Measurements from ENCODE around the gene EDEM2.
"Not testable (repeated sequence)": the region's sequence is repeated elsewhere in the genome, so short reads cannot be mapped to it uniquely, and the experiment has no call there.

The EDEM2 gene

GRCh38 chr20:35176132-35176531 is 29.0 kb upstream of the EDEM2 start:
- H3K36me3 Mint-ChIP-seq (ENCODE audit: low read depth): peaks cover 6% of the 10 kb centered on the region
- H3K27ac Mint-ChIP-seq: no peak overlapping the region
- peaks cover 18% of the 10 kb centered on the region for H3K4me1 Mint-ChIP-seq (ENCODE audit: low read depth)
- intact Hi-C loops (cut with micrococcal nuclease): no loop called here
- H3K27me3 Mint-ChIP-seq: peaks cover 8% of the 10 kb centered on the region
- H3K9me3 Mint-ChIP-seq: no peaks in the 10 kb centered on the region
- H3K4me3 Mint-ChIP-seq: no peak overlapping the region

- peaks cover 6% of the 10 kb centered on the region for H3K36me3 Mint-ChIP-seq (ENCODE audit: low read depth)
- H3K27me3 Mint-ChIP-seq: peaks cover 8% of the 10 kb centered on the region
- H3K4me3 Mint-ChIP-seq: no peak overlapping the region
- no peaks in the 10 kb centered on the region for H3K9me3 Mint-ChIP-seq
- peaks cover 18% of the 10 kb centered on the region for H3K4me1 Mint-ChIP-seq (ENCODE audit: low read depth)
- no peak overlapping the region for H3K27ac Mint-ChIP-seq
- intact Hi-C loops (cut with micrococcal nuclease): no loop called here
These were observed 27.5 kb upstream of the EDEM2 start for GRCh38 chr20:35174458-35175216.

- peaks cover 18% of the 10 kb centered on the region for H3K4me1 Mint-ChIP-seq (ENCODE audit: low read depth)
- H3K27ac Mint-ChIP-seq: no peak overlapping the region
These were observed 26.5 kb upstream of the EDEM2 start for GRCh38 chr20:35173576-35174192.

GRCh38 chr20:35172434-35172806 is 25.3 kb upstream of the EDEM2 start:
- intact Hi-C loops (cut with micrococcal nuclease): no loop called here
- H3K4me3 Mint-ChIP-seq: peak overlapping the region; percentile 63
- H3K36me3 Mint-ChIP-seq (ENCODE audit: low read depth): peaks cover 6% of the 10 kb centered on the region
- no peaks in the 10 kb centered on the region for H3K9me3 Mint-ChIP-seq
- H3K4me1 Mint-ChIP-seq (ENCODE audit: low read depth): peaks cover 18% of the 10 kb centered on the region
- peaks cover 8% of the 10 kb centered on the region for H3K27me3 Mint-ChIP-seq
- H3K27ac Mint-ChIP-seq: peak overlapping the region; percentile 29

More at GRCh38 chr20:35173576-35174192, 26.5 kb upstream of the EDEM2 start:
- H3K9me3 Mint-ChIP-seq: no peaks in the 10 kb centered on the region
- H3K27me3 Mint-ChIP-seq: peaks cover 8% of the 10 kb centered on the region
- intact Hi-C loops (cut with micrococcal nuclease): no loop called here
- H3K36me3 Mint-ChIP-seq (ENCODE audit: low read depth): peaks cover 6% of the 10 kb centered on the region
- no peak overlapping the region for H3K4me3 Mint-ChIP-seq

GRCh38 chr20:35171753-35172433 is 24.8 kb upstream of the EDEM2 start, which contains the start of gene PROCR:
Gene PROCR (plus strand): TSS chr20:35172072. CDS start chr20:35172155, 83 bp downstream.
- Mint-ChIP-seq H3K27ac (peak within 1 kb of the TSS; percentile 29), H3K27me3 (peaks cover 8% of the 10 kb centered on the region), H3K9me3 (no peaks in the 10 kb centered on the region), H3K4me3 (peak within 1 kb of the TSS; percentile 63), H3K4me1 (ENCODE audit: low read depth) (peaks cover 18% of the 10 kb centered on the region), H3K36me3 (ENCODE audit: low read depth) (peaks cover 6% of the 10 kb centered on the region)
- intact Hi-C loops (cut with micrococcal nuclease): no loop called here

GRCh38 chr20:35171438-35171752 is 24.3 kb upstream of the EDEM2 start:
- Mint-ChIP-seq H3K4me3 (peak overlapping the region; percentile 63), H3K4me1 (ENCODE audit: low read depth) (peaks cover 21% of the 10 kb centered on the region), H3K27ac (peak overlapping the region; percentile 29), H3K27me3 (peaks cover 8% of the 10 kb centered on the region), H3K9me3 (no peaks in the 10 kb centered on the region), H3K36me3 (ENCODE audit: low read depth) (peaks cover 6% of the 10 kb centered on the region)
- intact Hi-C loops (cut with micrococcal nuclease): no loop called here

- H3K9me3 Mint-ChIP-seq; H3K4me3 Mint-ChIP-seq; intact Hi-C loops (cut with micrococcal nuclease); H3K36me3 Mint-ChIP-seq (ENCODE audit: low read depth); H3K27ac Mint-ChIP-seq; H3K27me3 Mint-ChIP-seq: not testable (repeated sequence)
- peaks cover 29% of the 10 kb centered on the region for H3K4me1 Mint-ChIP-seq (ENCODE audit: low read depth)
These were observed 21.7 kb upstream of the EDEM2 start for GRCh38 chr20:35168701-35169409.

DNA sequence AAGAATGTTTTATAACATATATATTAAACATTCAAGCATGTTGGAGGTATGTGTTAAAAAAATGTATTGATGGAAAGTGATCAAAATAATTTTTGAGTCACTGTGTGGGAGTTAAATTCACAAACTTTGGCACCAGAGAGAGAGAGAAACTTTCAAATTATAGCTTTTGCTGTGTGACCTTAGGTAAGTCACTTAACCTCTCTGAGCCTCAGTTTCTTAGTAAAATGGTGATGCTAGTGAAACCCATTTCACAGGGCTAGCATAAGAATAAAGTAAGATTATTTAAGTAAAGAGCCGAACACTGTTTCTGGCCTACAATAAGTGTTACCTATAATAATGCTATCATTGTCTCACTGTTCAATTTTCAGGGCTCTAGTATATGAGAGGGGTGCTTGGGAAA is 20.7 kb upstream of the EDEM2 start:
- peaks cover 29% of the 10 kb centered on the region for H3K4me1 Mint-ChIP-seq (ENCODE audit: low read depth)
- H3K9me3 Mint-ChIP-seq: no peaks in the 10 kb centered on the region
- no peak overlapping the region for H3K4me3 Mint-ChIP-seq
- peaks cover 7% of the 10 kb centered on the region for H3K27me3 Mint-ChIP-seq
- H3K36me3 Mint-ChIP-seq (ENCODE audit: low read depth): no peaks in the 10 kb centered on the region
- no peak overlapping the region for H3K27ac Mint-ChIP-seq
- intact Hi-C loops (cut with micrococcal nuclease): no loop called here

- H3K4me3 Mint-ChIP-seq: no peak overlapping the region
These were observed 19.2 kb upstream of the EDEM2 start for GRCh38 chr20:35166242-35166830.

DNA sequence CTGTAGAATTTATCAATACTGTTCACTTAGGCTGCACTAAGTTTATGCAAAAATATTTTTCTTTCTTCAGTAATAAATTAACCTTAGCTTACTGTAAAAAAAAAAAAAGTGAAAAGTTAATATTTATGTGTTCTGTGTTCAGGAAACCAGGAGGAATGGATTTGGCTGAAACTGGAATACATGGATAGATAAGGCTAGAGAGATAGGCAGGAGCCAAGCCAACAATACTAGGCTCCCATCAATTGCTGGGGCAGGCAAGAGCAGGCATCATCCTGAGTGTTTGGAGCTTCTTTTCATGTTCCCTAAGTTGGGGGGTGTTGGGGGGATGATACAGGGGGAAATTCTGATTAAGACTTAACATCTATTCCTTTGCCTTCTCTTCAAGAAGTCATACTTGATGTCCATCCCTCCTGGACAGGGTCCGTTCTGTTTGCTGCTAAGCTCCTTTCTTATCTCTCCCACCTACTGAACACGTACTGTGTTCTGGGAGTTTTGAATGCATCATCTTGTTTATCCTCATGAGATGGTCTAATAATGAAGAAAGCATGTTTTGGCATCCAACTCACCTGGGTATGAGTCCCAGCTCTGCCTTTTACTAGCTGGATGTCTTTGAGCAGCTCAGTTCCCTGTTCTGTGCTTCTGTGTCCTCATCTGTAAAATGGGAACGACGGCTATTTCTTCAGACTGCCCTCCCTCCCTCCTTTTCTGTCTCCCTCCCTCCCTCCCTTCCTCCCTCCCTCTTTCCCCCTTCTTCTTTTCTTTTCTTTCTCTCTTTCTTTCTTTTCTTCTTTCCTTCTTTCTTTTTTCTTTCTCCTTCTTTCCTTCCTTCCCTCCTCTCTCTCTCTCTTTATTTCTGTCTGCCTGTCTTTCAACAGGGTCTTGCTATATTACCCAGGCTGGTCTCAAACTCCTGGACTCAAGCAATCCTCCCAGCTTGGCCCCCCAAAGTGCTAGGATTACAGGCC is 18.4 kb upstream of the EDEM2 start:
- no peak overlapping the region for H3K4me3 Mint-ChIP-seq
- intact Hi-C loops (cut with micrococcal nuclease): no loop called here
- H3K36me3 Mint-ChIP-seq (ENCODE audit: low read depth): no peaks in the 10 kb centered on the region
- no peaks in the 10 kb centered on the region for H3K9me3 Mint-ChIP-seq
- peak overlapping the region; percentile 54 for H3K27ac Mint-ChIP-seq
- peaks cover 34% of the 10 kb centered on the region for H3K4me1 Mint-ChIP-seq (ENCODE audit: low read depth)
- H3K27me3 Mint-ChIP-seq: peaks cover 3% of the 10 kb centered on the region

More at GRCh38 chr20:35166242-35166830, 19.2 kb upstream of the EDEM2 start:
- H3K36me3 Mint-ChIP-seq (ENCODE audit: low read depth): no peaks in the 10 kb centered on the region
- H3K27ac Mint-ChIP-seq: peak overlapping the region; percentile 54
- H3K9me3 Mint-ChIP-seq: no peaks in the 10 kb centered on the region
- H3K4me1 Mint-ChIP-seq (ENCODE audit: low read depth): peaks cover 29% of the 10 kb centered on the region
- intact Hi-C loops (cut with micrococcal nuclease): no loop called here
- H3K27me3 Mint-ChIP-seq: peaks cover 3% of the 10 kb centered on the region

- H3K9me3 Mint-ChIP-seq; H3K27me3 Mint-ChIP-seq; H3K27ac Mint-ChIP-seq; H3K36me3 Mint-ChIP-seq (ENCODE audit: low read depth); H3K4me3 Mint-ChIP-seq; intact Hi-C loops (cut with micrococcal nuclease): not testable (repeated sequence)
- peaks cover 35% of the 10 kb centered on the region for H3K4me1 Mint-ChIP-seq (ENCODE audit: low read depth)
These were observed 17.4 kb upstream of the EDEM2 start for GRCh38 chr20:35164531-35164930.

DNA sequence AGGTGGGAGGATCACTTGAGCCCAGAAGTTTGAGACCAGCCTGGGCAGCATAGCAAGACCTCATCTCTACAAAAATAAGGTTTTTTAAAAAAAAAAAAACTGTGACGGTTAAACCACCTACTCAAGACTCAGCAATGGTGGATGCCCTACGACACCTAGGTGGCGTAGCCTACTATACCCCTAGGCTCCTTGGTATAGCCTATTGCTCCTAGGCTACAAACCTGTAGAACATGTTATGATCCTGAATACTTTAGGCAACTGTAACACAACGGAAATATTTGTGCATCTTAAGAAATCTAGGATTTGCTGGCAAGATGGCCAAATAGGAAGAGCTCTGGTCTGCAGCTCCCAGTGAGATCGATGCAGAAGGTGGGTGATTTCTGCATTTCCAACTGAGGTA is 13.2 kb upstream of the EDEM2 start:
- H3K27me3 Mint-ChIP-seq; H3K27ac Mint-ChIP-seq; H3K9me3 Mint-ChIP-seq; H3K4me3 Mint-ChIP-seq; H3K36me3 Mint-ChIP-seq (ENCODE audit: low read depth); intact Hi-C loops (cut with micrococcal nuclease): not testable (repeated sequence)
- peaks cover 24% of the 10 kb centered on the region for H3K4me1 Mint-ChIP-seq (ENCODE audit: low read depth)

DNA sequence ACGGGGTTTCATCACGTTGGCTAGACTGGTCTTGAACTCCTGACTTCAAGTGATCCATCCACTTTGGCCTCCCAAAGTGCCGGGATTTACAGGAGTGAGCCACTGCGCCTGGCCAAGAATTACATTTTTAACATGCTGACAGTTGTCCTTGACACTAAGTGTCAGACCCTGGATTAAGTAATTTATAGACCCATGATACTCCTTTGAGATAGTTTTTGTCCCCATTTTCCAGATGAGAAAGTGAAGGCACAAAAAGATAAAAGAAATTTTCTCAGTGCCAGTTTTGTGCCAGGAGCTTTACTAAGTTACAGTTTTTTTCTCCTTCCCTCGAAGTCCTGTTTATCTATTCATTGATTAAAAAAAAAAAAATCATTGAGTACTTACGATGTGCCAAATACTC is 9.8 kb upstream of the EDEM2 start:
- Mint-ChIP-seq H3K27ac (no peak overlapping the region), H3K27me3 (no peaks in the 10 kb centered on the region), H3K4me1 (ENCODE audit: low read depth) (peaks cover 13% of the 10 kb centered on the region), H3K9me3 (no peaks in the 10 kb centered on the region), H3K4me3 (no peak overlapping the region), H3K36me3 (ENCODE audit: low read depth) (no peaks in the 10 kb centered on the region)
- intact Hi-C loops (cut with micrococcal nuclease): no loop called here
